HG03342 (cell line): Measurements from ENCODE around the gene VSTM2B.
A peak's percentile ranks its signal among the peaks of the same experiment; 100 is the strongest.

Experiments
- ATAC-seq: cut with Tn5 transposase; IDR thresholded peaks from one replicate; pipeline ENCODE4 v1.9.1; 2021; ENCODE audit warnings: mild to moderate bottlenecking, moderate library complexity; ENCODE audit not compliant: unreplicated experiment

VSTM2B gene

GRCh38 chr19:29587059-29587458 lies 61.3 kb downstream of the VSTM2B start:
- ATAC-seq, result no peak

- peak; percentile 87 for ATAC-seq
Measured at GRCh38 chr19:29587518-29587986, 61.8 kb downstream of the VSTM2B start.

GRCh38 chr19:29588095-29588494 lies 62.3 kb downstream of the VSTM2B start:
- no peak for ATAC-seq

- ATAC-seq, result no peak
Measured at GRCh38 chr19:29590278-29590677, 64.5 kb downstream of the VSTM2B start.

GRCh38 chr19:29591670-29592069 lies 65.9 kb downstream of the VSTM2B start:
- no peak for ATAC-seq

- no peak for ATAC-seq
Measured at GRCh38 chr19:29593869-29594268, 68.1 kb downstream of the VSTM2B start.

GRCh38 chr19:29596080-29596727 lies 70.4 kb downstream of the VSTM2B start:
- no peak for ATAC-seq

GRCh38 chr19:29596885-29597525 lies 71.2 kb downstream of the VSTM2B start:
- ATAC-seq, result no peak

- ATAC-seq, result no peak
Measured at GRCh38 chr19:29598036-29598435, 72.2 kb downstream of the VSTM2B start.

GRCh38 chr19:29598496-29598895 lies 72.7 kb downstream of the VSTM2B start:
- ATAC-seq, result no peak

- ATAC-seq, result no peak
Measured at GRCh38 chr19:29603308-29603707, 77.5 kb downstream of the VSTM2B start.

- ATAC-seq, result peak; percentile 57
Measured at GRCh38 chr19:29605653-29606419, 80.0 kb downstream of the VSTM2B start, which contains the start of gene POP4. TSS of gene POP4 (plus strand) at chr19:29606283. CDS start at chr19:29606319, 36 bp downstream.

- ATAC-seq, result peak; percentile 2
Measured at GRCh38 chr19:29606420-29606747, 80.6 kb downstream of the VSTM2B start.

- no peak for ATAC-seq
Measured at GRCh38 chr19:29609636-29610035, 83.8 kb downstream of the VSTM2B start.

GRCh38 chr19:29610213-29610573 lies 84.4 kb downstream of the VSTM2B start:
- ATAC-seq, result no peak

- peak; percentile 70 for ATAC-seq
Measured at GRCh38 chr19:29610574-29611271, 84.9 kb downstream of the VSTM2B start.

GRCh38 chr19:29612121-29612520 lies 86.3 kb downstream of the VSTM2B start:
- no peak for ATAC-seq

GRCh38 chr19:29612801-29613595 lies 87.2 kb downstream of the VSTM2B start:
- ATAC-seq, result no peak

- ATAC-seq, result no peak
Measured at GRCh38 chr19:29614046-29614445, 88.3 kb downstream of the VSTM2B start.
